Cardiac muscle cell (in vitro differentiated cells and primary cell): ENCODE data around the gene TMEM178A. TPM values are rescaled to one million over a fixed set of nuclear protein-coding genes. Genes with fewer than 3 reads are reported as not detected.
A peak's percentile ranks its signal among the peaks of the same experiment; 100 is the strongest.

Experiments
- DNase-seq, 2 donors: peaks; one replicate each; pipeline versions ENCODE4 v3.0.0 to v3.0.0-alpha.2; 2010 to 2017; ENCODE audit warnings: low read depth in 1 of 2, low spot score in 1 of 2
- H3K27ac ChIP-seq: fragments of 200-600 bp; sonication (generic); 2 replicates; pipeline ENCODE4 v1.5.1; 2016
- H3K27me3 ChIP-seq: fragments of 200-600 bp; sonication (generic); 2 replicates; pipeline ENCODE4 v1.6.0; 2016; ENCODE audit warnings: control low read depth
- H3K36me3 ChIP-seq: fragments of 200-600 bp; sonication (generic); 2 replicates; pipeline ENCODE4 v1.5.1; 2016; ENCODE audit warnings: control low read depth
- H3K4me1 ChIP-seq: fragments of 200-600 bp; sonication (generic); 2 replicates; pipeline ENCODE4 v1.8.1; 2017; ENCODE audit warnings: low read depth, mild to moderate bottlenecking, mixed run types
- H3K4me3 ChIP-seq: fragments of 200-600 bp; sonication (generic); 2 replicates; pipeline ENCODE4 v1.5.1; 2016; ENCODE audit warnings: mild to moderate bottlenecking
- H3K9me3 ChIP-seq: fragments of 200-600 bp; sonication (generic); 2 replicates; pipeline ENCODE4 v1.5.1; 2017; ENCODE audit warnings: low read depth, mild to moderate bottlenecking, control low read depth
- CTCF ChIP-seq: IDR thresholded peaks from 2 replicates; pipeline ENCODE4 v1.5.1; 2012; ENCODE audit warnings: low read depth, mild to moderate bottlenecking, low read length
- polyA plus RNA-seq: library from polyadenylated mRNA; unstranded; fragments of >200 nt; fragmentation: Nextera tagmentation; extraction: Ambion mirVana; gene quantifications from 2 replicates; pipeline ENCODE4 v1.2.1, GENCODE V29; 2016
- total RNA-seq: library from RNA; depleted of rRNA; stranded (reverse); fragments of >200 nt; gene quantifications from 2 replicates; pipeline ENCODE4 v1.2.3, GENCODE V29; 2016

The TMEM178A gene
- total and polyA plus RNA-seq, 2 experiments from 2014 or later: 13.4 to 22.5 TPM

- H3K27ac ChIP-seq: no peak overlapping the region
- TF ChIP-seq CTCF: no peak
- no peak for DNase-seq
These were observed 67.5 kb downstream of the TMEM178A start for GRCh38 chr2:39733070-39733674.

DNA sequence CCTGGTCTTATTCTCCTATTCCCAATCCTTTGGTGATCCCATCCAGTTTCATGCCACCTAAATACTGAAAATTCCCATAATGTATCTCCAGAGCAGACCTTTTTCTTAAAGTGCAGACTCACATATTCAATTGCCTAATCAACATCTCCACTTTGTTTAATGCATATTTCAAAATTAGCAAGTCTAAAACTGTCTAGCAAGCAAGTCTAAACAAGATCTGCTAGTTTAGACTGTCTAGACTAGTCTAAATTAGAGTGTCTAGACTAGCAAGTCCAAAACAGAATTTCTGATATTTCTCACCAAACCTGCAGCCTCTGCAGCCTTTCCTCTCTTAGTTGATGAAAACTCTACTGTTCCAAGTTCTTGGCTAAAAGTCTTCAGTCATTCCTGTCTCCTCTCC lies 68.7 kb downstream of the TMEM178A start:
- H3K27ac ChIP-seq: no peak overlapping the region
- no peak for TF ChIP-seq CTCF
- peaks cover 7% of the 10 kb centered on the region for H3K4me1 ChIP-seq
- H3K4me3 ChIP-seq: no peak overlapping the region
- no peaks in the 10 kb centered on the region for H3K9me3 ChIP-seq
- H3K36me3 ChIP-seq: peaks cover 2% of the 10 kb centered on the region
- no peaks in the 10 kb centered on the region for H3K27me3 ChIP-seq
- DNase-seq: no peak

More at GRCh38 chr2:39733070-39733674, 67.5 kb downstream of the TMEM178A start:
- H3K27me3 ChIP-seq: no peaks in the 10 kb centered on the region
- H3K9me3 ChIP-seq: no peaks in the 10 kb centered on the region
- no peaks in the 10 kb centered on the region for H3K4me1 ChIP-seq
- H3K36me3 ChIP-seq: peaks cover 2% of the 10 kb centered on the region
- no peak overlapping the region for H3K4me3 ChIP-seq

DNA sequence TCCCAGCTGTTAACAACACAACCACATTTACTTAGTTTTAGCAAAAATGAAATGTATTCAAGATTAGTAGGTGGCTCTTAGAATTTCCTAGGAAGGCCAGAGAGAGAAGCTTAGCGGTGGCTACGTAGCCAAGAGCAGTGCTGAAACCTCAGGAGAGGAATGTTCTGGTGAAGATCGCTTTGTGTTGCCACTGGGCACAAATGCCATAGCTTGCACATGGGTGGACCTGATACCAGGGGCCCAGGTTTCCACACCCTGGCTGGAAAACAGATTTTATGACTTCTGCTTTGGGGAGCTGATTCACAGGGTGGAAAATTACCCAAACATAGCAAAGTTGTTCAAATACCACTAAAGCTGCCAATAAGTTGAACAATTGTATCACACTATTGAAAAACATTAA lies 69.9 kb downstream of the TMEM178A start:
- no peak overlapping the region for H3K27ac ChIP-seq
- no peaks in the 10 kb centered on the region for H3K27me3 ChIP-seq
- peaks cover 2% of the 10 kb centered on the region for H3K36me3 ChIP-seq
- no peak overlapping the region for H3K4me3 ChIP-seq
- no peak for TF ChIP-seq CTCF
- H3K9me3 ChIP-seq: no peaks in the 10 kb centered on the region
- DNase-seq: no peak
- H3K4me1 ChIP-seq: peaks cover 11% of the 10 kb centered on the region

DNA sequence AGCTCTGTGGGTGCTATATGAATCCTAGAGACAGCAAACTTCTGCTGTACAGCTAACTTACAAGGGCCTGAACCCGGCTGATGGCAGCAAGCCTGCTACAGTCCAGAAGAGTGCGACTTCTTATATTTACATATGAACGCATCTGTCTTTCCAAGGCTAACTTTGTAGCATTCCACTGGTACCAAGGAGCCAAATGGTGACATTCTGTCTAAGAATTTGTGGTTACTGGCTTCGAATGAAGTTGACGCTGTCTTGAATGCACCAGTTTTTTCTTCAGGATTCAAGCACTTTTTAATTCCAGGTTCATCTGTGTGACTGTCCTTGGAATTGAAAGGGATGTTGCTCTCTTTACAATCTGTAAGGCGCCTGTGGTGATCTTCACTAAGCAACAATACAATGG lies 70.9 kb downstream of the TMEM178A start:
- Histone ChIP-seq H3K36me3 (peaks cover 6% of the 10 kb centered on the region), H3K9me3 (no peaks in the 10 kb centered on the region), H3K27me3 (no peaks in the 10 kb centered on the region), H3K27ac (no peak overlapping the region), H3K4me3 (no peak overlapping the region), H3K4me1 (peaks cover 11% of the 10 kb centered on the region)
- peak in 1 of 2 donors; percentile 71 for DNase-seq
- no peak for TF ChIP-seq CTCF

DNA sequence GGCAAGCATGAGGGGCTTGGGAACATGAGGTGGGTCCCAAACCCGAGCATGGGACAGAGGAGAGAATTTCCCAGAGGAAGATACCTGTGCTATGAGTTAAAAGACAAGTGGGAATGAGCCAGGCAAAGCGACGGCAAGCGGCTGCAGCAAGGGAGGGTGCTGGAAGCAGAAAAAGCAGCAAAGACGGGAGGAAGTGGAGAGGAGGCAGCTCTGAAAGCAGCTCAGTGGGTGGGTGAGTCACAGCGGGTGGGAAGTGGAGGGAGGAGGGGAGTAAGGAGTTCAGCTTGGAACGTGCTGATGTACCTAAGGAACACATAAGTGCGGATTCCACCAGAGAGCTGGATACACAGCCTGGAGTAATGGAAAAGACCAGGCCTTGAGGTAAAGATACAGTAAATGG lies 71.9 kb downstream of the TMEM178A start:
- peaks cover 15% of the 10 kb centered on the region for H3K36me3 ChIP-seq
- H3K4me1 ChIP-seq: peaks cover 11% of the 10 kb centered on the region
- no peak overlapping the region for H3K27ac ChIP-seq
- no peak overlapping the region for H3K4me3 ChIP-seq
- peak in 1 of 2 donors; percentile 88 for DNase-seq
- H3K9me3 ChIP-seq: no peaks in the 10 kb centered on the region
- no peaks in the 10 kb centered on the region for H3K27me3 ChIP-seq
- TF ChIP-seq CTCF: no peak
